Activated CD4-positive, alpha-beta T cell treated with anti-CD3 and anti-CD28 coated beads, Interleukin-10, Interleukin-2, amounts not matched to agents 100 ng/mL and 50 ng/mL, durations not matched to agents 16 hours and 8 hours (primary cell): ENCODE data around the gene GALNT18.
A peak's percentile ranks its signal among the peaks of the same experiment; 100 is the strongest.

Experiments used
- DNase-seq: peaks from one replicate; pipeline ENCODE4 v3.0.0-alpha.2; 2020

Gene GALNT18

DNA sequence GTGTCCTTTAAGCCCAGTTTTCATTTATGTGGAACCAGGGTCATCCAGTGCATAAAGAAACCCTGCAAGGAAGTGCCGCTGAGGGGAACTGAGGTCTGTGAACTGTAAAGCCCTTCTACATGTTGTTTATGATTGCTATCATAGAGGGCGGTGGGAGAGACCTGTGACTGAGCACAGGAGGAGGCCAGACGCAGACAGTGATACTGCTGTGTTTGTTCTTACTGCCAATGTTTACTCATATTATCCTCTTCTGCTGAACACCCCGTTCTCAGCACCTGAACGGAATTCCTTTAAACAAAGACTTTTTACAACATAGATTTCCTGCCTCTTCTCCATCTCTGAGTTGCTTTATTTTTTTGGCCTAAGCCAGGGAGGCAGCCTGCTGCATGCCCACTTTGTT is 967 bp upstream of the GALNT18 start:
- no peak for DNase-seq

DNA sequence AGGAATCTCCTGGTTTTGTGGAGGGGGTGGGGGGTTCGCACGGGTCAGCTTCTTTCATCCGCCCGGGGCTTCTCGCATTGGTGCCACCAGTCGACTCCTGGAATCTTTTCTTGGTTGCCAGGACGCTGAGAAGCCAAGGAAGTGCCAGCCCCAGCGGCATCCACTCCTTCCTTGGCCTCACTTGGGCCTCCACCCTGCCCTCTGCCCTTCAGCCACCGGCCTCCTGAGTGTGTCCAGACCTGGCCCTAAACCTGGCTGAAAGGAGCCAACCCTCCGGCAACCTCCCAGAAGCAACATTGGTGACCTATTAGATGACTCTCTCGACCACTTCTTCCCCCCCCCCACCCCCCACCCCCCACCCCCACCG is 518 bp upstream of the GALNT18 start:
- DNase-seq = no peak

DNA sequence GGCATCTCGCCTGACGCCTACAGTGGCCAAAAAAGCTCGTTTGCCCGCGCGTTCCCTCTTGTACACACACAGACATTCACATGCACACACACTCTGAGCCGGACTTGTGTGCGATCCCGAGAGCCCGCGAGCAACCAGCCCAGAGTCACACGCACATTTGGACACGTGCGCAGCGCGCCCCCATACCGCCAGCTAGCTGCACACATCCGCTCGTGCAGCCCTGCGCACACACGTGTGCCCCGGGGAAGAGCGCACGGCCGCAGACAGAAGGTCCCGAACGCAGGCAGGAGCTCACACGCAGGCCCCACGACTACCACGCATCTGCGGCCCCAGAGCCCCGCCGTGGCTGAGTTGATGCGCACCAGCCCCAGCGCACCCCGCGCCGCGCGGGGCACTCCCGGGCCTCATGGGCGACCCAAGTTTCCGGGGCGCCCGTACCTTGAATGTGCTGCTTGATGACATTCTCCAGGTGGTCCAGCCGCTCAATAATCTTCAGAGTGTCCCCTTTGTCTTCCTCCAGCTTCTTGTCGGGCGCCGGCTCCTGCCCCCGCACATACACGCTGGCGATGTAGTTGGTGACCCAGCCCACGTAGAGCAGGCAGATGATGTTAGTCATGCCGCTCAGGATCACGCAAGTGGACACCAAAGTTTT is 758 bp downstream of the GALNT18 start:
- peak; percentile 62 for DNase-seq

DNA sequence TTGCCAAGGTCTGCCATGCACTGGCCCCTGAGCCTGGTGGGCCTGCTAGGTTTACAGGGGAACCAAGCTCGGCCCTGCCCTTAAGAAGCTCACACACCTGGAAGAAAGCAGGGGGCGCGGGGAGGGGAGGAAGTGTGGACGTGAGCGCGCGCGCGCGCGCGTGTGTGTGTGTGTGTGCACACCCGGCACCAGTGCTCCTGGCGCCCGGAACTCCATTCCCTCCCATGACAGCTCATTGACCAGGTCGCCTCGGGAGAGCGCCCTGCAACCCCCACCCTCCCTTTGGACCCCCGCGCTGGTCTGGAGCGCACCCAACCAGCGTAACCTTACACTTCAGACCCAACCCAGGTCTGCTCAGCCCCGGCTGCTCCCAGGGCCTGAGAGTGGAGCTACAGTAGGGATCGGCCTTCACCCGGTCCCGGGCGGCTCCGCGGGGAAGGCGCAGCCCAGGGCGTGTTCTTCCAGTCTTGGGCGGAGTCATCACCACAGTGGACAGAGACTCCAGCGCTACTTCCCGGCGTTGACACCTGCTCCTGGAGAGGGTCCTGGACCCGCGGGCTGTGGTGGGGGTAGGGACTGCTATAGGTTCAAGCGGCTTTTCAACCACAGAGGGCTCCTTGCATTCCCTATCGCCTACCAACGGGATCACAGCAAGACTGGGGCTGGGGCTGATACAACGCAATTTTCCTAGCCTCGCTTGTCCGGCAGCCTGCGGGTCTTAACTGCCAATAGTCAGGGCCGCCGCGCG is 1.5 kb downstream of the GALNT18 start:
- peak; percentile 29 for DNase-seq

DNA sequence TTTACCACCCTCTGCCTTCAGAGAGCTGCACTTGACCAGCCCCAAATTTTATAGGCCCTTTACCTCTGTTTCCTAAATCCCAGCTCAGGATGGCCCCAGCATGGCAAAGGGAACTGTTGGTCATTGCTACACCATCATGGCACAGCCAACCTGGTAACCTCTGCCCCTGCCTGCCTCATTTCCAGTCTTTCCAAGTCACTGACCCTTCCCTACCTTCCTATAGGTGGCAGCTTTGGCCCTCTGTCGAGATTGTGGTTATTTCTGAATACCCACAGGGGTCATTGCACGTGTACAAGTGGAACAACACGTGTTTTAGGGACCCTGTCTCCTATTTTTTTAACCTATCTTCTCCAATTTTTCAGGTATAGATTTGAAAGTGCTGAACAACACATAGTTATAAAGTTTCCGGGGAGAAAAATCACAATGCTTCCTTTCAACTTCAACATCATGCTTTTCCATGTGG is 2.8 kb downstream of the GALNT18 start:
- DNase-seq = no peak

DNA sequence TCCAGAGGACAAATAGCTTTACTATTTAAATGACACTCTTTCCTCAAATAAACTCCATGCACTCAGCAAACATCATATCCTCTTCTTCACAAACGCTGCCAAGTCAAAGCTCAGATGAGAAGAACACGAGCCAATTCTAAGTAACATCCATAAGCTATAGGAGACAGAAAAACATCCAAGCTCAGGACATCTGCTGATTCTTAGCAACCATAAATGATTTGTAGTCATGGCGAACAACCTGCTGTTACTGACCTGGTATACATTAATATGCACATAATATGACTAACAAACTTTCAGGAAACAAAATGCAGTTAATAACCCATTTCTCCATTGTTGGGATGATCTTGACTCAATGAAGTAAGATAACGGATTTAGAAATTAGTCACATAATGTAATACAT is 6.7 kb downstream of the GALNT18 start:
- no peak for DNase-seq

DNA sequence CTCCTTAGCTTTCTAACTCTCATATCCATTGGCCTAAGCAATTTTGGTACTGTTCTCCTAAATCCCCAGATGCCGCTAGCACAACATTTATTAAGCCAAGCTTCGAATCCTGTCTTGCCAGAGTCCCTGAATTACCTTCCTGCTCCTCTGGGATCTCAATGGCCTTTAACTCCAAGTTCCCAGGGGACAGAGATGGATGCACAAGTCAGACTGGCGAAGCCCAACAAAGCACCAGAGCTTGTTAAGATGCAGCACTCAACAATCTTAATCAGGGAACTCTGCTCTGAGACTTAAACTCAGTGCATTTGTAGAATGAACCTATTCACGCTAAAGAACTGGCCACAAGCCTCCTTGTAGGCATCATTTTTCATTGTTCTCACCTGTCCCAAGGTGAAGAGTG is 9.4 kb downstream of the GALNT18 start:
- no peak for DNase-seq

DNA sequence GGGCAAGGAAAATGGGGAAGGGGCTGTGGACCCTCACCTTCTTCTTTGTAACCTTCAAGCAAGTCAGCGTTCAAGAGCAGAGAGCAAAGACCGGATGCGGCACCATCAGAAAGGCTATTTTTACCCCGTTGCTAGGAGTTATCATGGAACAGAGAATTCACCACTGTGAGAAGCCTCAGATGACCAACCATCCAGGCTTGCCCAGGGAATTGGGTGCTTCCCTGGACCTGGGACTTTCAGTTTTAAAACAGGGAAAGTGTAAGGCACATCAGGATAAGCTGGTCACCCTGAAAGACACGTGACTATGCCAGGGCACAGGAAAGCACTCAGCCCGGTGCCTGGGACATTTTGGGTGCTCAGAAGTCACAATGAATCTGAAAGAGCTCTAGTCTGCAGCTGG is 10.4 kb downstream of the GALNT18 start:
- no peak for DNase-seq

DNA sequence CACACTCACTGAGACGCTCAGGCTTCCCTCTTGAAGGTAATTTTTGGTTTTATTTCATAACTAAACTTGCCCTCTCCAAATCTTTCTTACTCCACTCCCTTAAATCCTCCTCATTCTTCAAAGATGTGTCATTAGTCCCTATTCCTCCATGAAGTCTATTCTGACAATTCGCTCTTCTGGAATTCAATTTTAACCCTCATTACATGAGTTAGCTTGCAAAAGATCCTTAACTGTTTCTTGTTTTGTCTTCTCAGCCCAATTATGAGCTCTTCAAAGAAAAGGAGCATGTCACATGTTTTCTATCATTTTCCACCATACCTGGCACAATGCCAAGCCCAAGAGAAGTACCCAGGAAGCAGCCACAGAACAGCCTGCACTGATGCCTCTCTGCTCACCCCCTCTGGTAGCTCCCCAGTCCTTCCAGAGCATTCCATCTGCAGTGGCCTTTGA is 13.0 kb downstream of the GALNT18 start:
- no peak for DNase-seq

DNA sequence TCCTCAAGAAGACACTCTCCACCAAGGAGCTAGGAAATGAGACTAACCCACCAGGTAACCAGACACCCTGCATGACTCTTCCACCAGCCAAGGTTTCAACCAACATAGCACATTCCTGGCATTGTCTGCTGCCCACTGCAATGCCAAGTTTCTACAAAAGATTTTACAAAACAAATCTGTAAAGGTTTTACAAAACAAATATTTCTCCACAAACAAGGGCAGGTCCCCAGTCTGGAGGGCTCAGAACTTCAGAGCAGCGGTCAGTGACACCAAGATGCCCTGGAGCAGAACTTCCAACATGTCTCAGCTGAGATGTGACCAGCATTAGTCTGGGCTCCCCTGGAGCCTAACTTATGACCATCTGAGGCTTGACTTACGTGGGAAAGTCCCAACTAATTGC is 14.0 kb downstream of the GALNT18 start:
- DNase-seq = no peak

DNA sequence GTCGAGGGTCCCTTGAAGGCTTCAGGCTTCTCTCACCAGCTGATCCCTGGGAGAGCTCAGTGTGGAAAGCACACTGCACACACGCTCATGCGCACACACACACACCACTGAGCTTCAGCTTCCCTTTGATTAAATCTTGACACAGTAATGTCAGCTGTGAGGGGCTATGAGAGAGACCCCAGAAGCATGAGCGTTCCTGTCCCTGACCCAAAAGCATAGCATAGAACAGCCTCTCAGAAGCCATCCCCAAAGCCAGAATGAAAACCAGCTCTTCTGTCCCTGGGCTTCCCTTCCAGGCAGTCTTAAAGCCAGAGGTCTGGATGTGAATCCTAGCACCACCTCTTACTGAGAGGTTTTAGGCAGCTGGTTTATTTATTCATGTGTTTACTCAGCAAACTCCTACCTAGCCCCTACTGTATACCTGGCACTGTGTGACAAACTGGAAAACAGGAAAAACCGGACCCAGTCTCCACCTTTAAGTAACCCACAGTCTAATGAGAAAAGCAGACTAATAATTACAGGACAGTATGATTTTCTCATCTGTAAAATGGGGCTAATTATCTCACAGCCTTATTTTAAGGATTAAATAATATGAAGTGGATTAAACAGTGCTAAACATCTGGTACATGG is 15.9 kb downstream of the GALNT18 start:
- DNase-seq = no peak

DNA sequence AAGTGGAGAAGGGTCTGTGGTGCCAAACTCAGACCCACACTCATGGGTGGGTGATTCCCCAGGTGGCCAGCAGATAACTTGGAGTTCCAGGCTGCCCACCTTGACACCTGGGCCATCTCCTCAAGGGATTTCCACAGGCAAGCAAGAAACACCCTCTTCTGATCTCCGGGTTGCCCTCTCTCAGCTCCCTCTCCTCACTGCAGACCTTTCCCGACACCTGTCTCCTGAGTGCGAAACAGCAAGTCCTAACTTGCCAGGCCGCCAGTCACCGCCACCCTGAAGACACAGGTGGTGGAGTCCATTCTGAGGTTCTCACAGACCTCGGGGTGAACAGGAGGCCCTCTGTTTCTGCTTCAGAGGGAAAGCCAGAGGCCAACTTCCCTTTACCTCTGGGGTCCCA is 16.6 kb downstream of the GALNT18 start:
- no peak for DNase-seq

DNA sequence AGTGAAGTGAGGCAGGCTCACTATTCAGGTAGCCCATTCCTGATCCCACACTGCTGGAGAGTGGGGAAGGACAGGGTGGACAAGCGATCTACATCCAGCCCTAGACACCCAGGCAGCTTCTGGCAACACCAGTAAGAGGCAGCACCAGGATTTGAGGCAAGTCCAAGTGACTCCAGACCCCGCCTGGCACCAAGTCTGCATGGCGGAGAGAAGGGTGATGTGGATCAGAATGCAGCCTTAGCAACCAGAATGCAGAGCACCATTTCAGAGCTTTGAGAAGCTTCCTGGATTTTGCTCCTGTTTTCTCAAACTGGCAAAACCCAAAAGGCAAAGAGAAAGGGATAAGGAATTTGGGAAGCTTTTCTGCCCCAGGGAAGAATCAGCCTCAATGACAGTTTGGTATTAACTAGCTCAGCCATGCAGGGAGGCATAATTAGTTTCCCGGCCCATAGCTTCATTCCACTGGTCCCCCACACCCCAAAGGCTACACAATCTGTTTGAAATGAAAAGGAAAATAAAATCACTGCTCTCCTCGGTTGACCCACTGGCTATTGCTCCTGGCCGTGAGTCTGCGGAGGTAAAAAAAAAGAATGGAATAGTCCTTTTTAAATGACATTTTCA is 17.3 kb downstream of the GALNT18 start:
- DNase-seq = no peak

DNA sequence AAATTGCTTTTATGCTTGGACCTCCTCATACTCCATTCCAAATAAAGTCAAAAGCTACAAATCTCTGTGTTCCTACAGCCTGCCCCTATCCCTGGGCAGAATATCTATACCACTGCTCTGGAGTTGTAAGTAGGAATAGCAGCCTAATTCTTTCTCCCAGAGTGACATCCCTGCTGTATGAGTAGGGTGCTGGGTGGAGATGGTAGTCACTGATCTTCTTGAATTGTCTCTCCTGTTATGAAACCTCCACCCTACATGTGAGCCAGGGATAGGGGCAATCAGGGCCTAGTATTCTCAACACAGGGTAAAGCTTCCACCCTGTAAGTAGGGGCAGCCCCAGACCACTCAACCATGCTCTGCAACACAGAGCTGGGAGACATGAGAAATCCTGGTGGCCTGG is 19.8 kb downstream of the GALNT18 start:
- no peak for DNase-seq

DNA sequence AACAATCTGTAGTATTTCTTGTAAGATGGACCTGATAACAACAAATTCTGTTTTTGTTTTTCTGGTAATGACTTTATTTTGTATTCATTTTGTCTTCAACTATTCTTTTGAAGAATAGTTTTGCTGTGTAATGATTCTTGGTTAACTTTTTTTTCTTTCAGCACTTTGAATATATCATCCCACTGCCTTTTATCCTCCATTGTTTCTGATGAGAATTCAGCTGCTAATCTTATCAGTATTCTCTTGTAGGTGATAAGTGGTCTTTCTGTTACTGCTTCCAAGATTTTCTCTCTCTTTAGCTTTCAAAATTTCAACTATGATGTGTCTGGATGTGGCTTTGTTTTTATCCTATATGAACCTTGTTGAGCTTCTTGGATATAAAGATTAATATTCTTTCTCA is 21.5 kb downstream of the GALNT18 start:
- no peak for DNase-seq

DNA sequence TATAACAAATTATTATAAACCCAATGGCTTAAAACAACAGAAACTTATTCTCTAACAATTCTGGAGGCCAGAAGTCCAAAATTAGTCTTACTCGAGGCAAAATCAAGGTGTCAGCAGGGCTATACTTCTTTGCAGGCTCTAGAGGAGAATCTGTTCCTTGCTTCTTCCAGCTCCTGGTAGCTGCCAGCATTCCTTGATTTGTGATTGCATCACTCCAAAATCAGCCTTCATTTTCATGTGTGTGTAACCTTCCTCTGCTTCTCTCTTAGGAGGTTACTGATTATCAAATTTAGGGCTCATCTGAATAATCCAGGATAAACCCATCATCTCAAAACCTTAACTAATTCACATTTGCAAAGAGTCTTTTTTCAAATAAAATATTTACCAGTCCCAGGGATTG is 23.6 kb downstream of the GALNT18 start:
- no peak for DNase-seq

DNA sequence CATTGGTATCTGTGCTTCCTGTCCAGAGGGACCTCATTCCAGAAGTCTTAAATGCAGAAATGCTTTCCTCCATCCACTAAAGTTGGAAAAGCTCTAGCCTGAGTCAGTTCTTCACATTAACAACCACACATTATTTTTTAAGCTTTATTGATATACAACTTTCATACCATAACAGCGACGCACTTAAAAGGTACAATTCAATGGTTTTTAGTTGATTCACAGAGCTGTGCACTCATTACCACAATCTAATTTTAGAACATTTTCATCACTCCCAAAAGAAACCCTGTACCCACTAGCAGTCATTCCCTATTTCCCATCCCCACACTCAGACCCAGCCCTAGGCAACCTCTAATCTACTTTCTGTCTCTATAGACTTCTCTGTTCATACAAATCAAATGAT is 27.6 kb downstream of the GALNT18 start:
- DNase-seq = no peak

DNA sequence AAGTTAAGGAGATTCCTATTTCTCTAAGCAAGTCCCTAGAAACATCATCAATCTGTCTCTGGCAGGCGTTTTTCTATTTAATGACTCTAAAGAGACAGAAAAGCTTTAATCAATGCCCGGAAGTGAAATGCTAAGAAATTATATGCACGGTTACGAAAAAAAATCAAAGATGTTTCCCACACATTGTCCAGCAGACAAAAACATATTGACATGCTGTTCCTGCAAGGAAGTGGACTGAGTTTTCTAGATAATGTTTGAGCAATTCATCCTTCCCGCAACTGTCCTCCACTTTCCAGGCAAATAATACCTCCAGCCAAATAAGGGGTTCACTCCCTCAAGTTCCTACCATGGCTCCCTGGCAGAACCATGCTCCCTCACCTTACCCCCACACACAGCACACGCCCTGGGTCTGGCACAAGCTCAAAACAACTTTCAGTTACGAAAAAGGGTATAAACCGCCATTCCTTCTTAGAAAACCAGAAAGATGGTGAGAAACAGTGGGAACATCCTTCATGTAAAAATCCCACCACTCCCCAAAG is 29.6 kb downstream of the GALNT18 start:
- no peak for DNase-seq

DNA sequence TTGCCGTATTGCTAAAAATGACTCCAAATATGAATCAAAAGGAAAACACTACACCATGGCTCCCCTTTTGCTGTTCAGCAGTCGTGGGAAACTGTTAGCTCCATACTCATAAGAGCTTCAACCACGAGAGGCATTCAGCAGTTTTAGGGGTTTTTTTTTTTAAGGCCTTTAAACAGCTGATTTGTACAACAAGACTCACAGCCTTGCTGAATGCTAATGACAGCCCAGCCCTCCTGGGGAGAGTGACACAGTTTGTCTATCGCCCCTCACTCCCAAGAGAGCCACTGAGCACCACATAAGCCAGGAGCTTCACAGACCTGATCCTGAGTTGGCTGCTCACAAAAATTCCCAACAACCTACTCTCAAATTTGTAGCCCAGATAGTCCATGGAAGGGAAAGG is 32.4 kb downstream of the GALNT18 start:
- no peak for DNase-seq

DNA sequence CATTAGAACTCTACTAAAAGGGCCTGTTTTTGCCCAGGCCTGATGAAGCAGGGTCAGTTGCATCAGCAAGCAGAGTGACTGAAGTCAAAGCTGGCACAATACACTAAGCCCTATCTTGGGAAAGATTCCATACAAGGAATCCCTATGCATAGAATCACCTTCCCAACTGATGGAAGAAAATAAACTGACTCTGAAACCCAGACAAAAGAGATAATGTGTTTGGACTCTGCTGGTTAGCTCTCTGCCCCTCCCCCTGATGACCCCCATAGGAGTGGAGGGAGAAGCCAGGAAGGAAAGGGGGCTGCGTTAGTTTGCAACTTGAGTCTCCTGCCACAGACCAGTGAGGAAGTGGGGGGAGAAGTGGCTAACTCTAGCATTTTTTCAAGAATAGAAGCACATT is 32.9 kb downstream of the GALNT18 start:
- DNase-seq = no peak

DNA sequence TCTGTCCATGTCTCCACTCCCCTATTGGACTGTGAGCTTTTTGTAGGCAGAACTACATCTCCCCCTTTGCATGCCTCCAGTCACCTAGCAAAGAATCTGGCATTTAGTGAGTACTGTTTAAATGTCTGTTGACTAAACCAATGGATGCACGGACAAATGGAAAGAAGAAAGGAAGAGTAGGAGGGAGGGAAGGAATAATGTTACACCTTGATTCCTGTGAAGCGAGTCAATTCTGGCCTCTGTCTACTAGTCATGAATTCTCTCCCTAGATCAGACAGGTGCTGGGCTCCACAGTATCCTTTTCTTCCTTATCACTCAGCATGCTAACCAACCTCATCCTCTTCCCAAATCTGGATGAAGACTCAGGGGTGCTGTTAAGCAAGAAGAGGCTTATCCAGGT is 33.6 kb downstream of the GALNT18 start:
- no peak for DNase-seq

DNA sequence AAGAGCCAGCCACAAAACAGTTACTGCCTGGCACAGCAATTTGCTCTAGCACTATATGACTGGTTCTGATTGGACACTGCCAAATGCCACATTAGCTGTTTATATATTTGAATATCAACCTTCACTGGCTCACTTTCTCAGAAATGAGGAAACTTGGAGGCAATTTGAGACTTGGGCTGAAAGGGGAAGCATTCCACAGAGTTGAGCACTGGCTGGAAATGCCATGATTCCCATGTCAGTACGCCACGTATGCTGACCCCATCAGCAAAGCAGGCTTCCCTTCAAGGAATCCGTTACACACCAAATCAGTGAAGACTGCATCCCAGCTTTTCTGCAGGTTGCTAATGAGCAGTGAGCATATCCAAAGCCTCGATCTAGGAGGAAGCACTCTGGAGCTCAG is 34.7 kb downstream of the GALNT18 start:
- DNase-seq = no peak

DNA sequence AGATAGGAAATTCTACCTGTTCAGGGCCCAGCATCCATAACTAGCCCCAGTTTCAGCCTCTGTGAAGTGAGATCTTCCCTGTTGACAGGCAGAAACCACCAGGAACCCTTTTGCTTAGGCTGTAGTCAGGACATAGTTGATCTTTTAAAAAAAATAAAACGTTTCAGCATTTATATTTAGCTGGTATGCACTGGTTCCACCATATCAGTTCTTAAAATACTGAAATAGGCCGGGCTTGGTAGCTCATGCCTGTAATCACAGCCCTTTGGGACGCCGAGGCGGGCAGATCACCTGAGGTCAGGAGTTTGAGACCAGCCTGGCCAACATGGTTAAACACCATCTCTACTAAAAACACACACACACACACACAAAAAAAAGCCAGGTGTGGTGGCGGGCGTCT is 35.3 kb downstream of the GALNT18 start:
- DNase-seq = no peak

DNA sequence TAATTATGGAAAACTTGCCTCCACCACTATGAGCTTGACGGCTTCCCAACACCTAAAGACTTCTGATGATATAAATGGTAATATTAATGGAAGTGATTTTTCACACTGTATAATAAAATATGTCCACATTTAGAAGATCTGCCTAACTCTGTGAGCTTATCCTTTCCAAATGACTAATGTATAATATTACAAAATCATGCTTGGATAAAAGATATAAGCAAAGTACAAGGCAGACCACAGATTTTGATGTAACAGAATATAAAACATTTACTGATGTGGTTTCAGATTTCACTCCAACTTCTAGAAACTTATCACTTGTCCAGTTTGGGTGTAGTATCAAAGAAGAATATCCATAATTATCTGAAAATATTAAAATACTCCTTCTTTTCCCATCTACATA is 36.9 kb downstream of the GALNT18 start:
- DNase-seq = no peak
